Fibroblast of skin of scalp (primary cell): Measurements from ENCODE around the gene SOHLH1.

Experiments
- DNase-seq: peaks from one replicate; pipeline ENCODE4 v3.0.0-alpha.2; 2013

The SOHLH1 gene

GRCh38 chr9:135728436-135729110 lies 29.3 kb upstream of the SOHLH1 start:
- no peak for DNase-seq

- DNase-seq, result no peak
Measured at GRCh38 chr9:135727257-135727875, 28.1 kb upstream of the SOHLH1 start.

DNA sequence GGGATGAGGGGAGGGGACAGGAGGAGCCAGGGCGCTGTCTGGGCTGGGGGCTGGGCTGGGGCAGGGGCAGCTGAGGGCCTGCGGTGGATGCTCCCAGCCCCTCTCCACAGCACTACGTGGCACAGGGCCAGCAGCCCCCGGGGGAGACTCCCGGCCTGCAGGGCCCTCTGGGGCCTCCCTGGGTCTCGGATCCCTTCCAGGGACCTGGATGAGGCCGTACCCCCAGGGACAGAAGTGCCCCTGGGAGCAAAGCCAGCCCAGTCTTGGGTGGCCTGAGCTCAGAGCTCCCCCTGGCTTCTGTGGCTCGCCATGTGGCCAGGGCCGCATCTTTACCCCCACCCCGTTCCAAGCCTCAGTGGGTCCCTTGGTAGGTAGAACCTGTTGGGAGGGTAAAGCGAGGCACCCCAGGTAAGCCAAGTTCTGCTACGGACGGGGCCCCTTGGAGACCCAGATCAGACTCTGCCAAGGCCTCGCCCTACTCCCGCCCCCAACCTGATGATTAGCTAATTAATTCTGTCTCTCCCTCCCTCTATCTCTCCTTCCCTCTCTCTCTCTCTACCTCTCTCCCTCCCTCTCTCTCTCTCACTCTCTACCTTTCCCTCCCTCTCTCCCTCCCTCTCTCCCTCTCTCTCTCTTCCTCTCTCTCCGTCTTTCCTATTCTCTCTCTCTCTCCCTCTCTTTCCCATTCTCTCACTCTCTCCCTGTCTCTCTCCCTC lies 27.0 kb upstream of the SOHLH1 start:
- no peak for DNase-seq

DNA sequence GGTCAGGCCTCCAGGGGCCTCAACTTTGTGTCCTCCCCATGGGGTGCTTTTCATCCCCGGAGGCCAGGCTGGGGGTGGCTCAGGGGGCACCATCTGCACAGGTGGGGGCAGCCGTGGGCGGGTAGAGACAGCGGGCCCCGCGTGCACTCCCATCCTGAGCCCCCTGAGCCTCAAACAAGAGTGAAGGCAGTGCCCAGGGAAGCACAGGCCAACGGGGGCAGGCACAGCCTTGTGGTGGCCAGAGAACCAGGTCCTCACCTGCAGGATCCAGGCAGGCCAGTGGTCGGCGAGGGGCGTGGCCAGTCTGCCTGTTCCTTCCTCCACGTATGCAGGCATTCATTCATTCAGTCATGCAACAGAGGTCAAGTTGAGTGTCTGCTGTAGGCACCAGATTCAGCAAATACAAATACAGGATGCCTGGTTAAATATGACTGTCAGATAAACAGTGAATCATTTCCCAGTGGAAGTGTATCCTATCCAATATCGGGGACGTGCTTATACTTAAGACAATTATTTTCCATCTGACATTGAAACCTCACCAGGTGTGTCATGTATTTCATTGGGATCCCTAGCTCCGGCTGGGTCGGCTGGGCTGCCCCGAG lies 25.0 kb upstream of the SOHLH1 start:
- DNase-seq, result no peak

DNA sequence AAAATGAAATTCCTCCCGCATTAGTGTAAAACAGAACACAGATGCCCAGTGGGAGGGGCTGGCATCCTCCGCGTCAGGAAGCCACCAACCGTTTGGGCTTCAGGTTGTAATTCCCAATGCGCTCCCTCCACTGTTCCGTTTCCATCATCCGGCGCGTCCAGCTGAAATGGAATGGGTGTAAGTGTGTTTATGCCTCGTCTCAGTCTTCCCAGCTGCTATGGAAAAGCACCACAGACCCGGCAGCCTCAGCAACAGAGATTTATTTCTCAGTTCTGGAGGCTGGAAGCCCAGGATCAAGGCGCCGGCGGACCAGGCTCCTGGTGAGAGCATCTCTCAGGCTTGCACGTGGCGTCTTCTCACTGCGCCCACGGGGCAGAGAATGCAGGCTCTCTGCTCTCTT lies 23.1 kb upstream of the SOHLH1 start:
- no peak for DNase-seq

- no peak for DNase-seq
Measured at GRCh38 chr9:135719472-135719871, 20.2 kb upstream of the SOHLH1 start.

DNA sequence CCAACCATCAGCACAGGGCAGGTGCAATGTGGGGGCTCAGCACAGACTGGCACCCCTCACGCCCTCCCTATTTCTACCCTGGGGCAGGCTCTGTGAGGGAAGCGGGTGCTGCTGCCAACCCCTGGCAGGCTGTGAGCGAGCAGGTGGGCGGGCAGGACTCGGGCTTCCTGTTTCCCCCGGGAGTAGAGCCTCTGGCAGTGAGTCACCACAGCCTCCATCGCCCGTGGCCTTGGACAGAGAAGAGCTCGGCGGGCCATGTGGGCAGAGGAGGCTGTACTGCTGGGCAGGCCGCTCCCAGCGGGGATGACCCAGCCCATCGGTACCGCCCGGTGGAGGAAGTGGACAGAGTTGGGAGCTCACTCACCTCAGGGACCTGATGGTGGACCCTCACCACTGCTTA lies 19.3 kb upstream of the SOHLH1 start:
- no peak for DNase-seq

DNA sequence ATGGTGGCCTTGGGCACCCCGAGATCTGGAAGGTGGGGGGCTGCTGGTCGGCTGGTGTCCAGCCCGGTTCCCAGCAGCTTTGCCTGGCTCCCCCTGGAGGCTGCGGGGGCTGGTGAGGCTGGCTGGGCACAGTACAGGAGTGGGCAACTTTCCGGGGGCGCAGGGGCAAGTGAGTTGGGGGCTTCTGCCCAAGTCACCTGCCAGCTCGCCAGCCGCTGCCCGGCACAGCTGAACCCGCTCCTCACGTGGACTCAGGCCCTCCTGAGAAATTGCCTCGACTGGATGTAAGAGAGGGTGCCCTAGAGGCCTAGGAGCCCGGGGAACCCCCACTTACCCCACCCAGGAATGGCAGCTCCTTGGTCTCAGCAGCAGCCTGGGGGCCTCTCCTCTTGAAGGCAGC lies 18.1 kb upstream of the SOHLH1 start:
- no peak for DNase-seq

DNA sequence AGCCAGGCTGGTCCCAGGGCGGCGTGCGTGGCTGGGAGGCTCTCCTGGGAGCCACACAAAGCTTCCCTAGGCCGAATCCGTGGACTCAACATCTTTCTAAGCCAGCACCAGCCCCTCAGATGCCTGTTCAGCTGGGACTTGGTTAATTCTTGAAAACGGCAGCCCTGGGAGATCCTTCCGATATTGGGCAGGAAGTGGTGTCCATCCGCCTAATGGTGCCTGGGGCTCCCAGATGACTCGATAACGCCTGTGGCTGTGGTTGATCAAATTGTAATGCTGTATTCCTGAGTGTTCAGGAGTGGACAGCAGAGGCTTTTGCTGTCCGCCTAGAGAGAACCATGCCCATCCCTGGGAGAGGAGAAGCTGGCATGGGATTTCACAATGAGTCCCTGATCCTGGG lies 16.8 kb upstream of the SOHLH1 start:
- DNase-seq, result no peak

DNA sequence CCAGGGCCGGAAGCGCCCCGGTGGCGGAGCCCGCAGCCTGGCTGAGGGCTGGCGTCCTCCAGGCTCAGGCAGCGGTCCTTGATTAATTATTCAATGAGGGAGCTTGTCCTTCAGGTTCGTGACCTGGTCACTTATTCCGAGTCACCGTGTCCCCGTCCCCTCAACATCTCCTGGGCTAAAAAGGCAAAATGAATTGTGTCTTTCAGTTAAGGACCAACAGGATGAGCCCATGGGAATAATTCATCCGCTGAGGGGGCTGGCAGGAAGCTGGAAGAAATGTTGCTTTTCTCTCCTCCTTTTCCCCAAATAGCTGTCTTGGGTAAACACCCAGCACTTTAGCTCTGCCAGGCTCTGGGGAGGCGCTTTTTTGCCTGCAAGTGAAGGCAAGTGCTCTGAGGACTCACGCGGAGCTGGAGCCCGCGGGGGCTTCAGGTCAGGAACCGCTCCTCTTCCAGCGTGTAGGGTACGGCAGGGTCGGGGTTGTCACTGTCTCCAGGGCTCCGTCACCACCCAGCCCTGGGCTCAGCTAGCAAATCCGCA lies 15.8 kb upstream of the SOHLH1 start:
- no peak for DNase-seq

- DNase-seq, result no peak
Measured at GRCh38 chr9:135714242-135715055, 15.2 kb upstream of the SOHLH1 start.

GRCh38 chr9:135712613-135713295 lies 13.5 kb upstream of the SOHLH1 start:
- DNase-seq, result no peak

GRCh38 chr9:135711881-135712280 lies 12.6 kb upstream of the SOHLH1 start:
- no peak for DNase-seq

- DNase-seq, result no peak
Measured at GRCh38 chr9:135711391-135711790, 12.1 kb upstream of the SOHLH1 start.

DNA sequence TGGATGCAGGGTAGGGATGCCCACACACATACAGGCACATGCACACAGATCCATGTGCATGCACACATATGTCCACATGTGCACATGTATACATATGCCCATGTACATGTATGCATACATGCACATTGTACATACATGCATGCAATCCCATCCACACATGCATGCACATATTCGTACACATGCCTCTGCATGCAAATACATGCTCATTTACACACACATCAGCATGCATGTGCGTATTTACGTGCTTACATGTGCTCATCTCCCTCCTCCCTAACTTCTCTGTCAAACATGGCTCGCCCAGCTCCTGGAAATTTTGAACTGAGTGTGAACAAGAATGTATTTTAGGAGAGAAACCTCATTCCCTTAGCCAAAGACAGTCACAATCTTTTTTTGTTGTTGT lies 8.9 kb upstream of the SOHLH1 start:
- no peak for DNase-seq

GRCh38 chr9:135707252-135708138 lies 8.2 kb upstream of the SOHLH1 start:
- DNase-seq, result no peak

DNA sequence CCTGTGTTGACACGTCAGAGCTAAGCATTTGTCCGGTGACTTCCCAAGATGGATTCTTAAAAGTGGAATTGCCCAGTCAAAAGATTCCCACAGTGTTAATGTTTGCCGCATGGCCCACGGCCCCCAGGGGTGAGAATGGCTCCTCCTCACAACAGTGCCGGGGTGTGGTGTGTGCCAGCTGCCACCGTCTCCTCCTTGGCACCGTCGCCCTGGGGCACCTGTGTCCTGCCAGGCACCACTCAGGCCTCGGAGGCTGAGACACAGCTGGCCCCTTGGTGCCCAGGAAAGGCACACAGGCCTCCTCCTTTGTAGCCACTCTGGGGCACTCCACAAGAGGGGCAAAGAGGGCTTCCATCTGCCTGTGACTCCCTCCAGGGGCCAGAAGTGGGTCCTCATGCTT lies 7.0 kb upstream of the SOHLH1 start:
- no peak for DNase-seq

GRCh38 chr9:135705376-135705775 lies 6.1 kb upstream of the SOHLH1 start:
- no peak for DNase-seq

- no peak for DNase-seq
Measured at GRCh38 chr9:135704483-135704882, 5.2 kb upstream of the SOHLH1 start.

- DNase-seq, result no peak
Measured at GRCh38 chr9:135703726-135704125, 4.4 kb upstream of the SOHLH1 start.
